Retinal pigment epithelial cell (primary cell): ENCODE results near the gene BCO2.

Source experiments
- DNase-seq: peaks from one replicate; pipeline ENCODE4 v3.0.0-alpha.2; 2010; ENCODE audit warnings: low read depth
- H3K4me3 ChIP-seq: 2 replicates; pipeline ENCODE4 v1.5.1; 2011; ENCODE audit warnings: mild to moderate bottlenecking, low read length, control low read depth, moderate library complexity
- TF ChIP-seq, protein P1 (sequence below): conservative IDR thresholded peaks from 2 replicates; pipeline ENCODE4 v1.5.1; 2011; ENCODE audit warnings: low read depth, low read length, control low read depth, inconsistent platforms

Gene BCO2

DNA sequence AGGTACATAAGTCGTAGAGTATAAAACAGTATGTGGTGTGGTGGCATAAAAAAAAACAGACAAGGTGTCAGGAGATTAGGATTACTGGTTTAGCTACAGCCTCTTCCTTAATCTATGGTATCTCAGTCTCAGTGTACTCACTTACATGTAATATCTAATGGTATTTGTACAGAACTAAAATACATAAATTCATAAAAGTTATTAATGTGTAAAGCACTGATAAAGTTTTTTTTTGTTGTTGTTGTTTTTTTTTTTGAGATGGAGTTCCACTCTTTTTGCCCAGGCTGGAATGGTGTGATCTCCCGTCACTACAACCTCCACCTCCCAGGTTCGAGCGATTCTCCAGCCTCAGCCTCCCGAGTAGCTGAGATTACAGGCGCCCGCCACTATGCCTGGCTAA lies 53.8 kb downstream of the BCO2 start:
- DNase-seq = no peak
- TF ChIP-seq, protein P1, sequence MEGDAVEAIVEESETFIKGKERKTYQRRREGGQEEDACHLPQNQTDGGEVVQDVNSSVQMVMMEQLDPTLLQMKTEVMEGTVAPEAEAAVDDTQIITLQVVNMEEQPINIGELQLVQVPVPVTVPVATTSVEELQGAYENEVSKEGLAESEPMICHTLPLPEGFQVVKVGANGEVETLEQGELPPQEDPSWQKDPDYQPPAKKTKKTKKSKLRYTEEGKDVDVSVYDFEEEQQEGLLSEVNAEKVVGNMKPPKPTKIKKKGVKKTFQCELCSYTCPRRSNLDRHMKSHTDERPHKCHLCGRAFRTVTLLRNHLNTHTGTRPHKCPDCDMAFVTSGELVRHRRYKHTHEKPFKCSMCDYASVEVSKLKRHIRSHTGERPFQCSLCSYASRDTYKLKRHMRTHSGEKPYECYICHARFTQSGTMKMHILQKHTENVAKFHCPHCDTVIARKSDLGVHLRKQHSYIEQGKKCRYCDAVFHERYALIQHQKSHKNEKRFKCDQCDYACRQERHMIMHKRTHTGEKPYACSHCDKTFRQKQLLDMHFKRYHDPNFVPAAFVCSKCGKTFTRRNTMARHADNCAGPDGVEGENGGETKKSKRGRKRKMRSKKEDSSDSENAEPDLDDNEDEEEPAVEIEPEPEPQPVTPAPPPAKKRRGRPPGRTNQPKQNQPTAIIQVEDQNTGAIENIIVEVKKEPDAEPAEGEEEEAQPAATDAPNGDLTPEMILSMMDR = no peak
- no peak overlapping the region for H3K4me3 ChIP-seq

- no peak for DNase-seq
- TF ChIP-seq, protein P1 = no peak
- H3K4me3 ChIP-seq = no peak overlapping the region
These were observed 54.6 kb downstream of the BCO2 start for GRCh38 chr11:112229746-112230433.

- no peak overlapping the region for H3K4me3 ChIP-seq
- TF ChIP-seq, protein P1 = no peak
- no peak for DNase-seq
These were observed 56.6 kb downstream of the BCO2 start for GRCh38 chr11:112231952-112232351.

- DNase-seq = no peak
- no peak overlapping the region for H3K4me3 ChIP-seq
- TF ChIP-seq, protein P1 = no peak
These were observed 60.6 kb downstream of the BCO2 start for GRCh38 chr11:112235750-112236390.

- no peak for DNase-seq
- no peak overlapping the region for H3K4me3 ChIP-seq
- TF ChIP-seq, protein P1 = no peak
These were observed 62.1 kb downstream of the BCO2 start for GRCh38 chr11:112237451-112237850.

DNA sequence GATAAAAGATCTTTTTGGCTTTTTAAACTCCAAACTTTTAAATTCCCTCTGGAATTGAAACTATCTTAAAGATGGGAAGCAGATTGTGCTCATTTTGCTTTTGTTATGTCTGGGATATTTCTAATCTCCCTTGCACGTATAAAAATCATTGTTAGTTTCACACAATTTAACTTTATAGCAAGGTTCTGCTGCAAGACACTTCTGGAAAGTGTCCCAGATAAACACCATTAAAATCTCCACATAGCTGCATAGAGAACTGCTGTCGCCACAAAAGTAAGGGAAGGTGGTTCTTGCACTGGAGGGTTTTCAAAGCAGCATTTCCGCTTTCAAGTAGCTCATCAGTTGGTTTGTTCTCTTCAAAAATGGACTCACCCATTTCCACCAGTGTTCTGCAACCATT lies 62.7 kb downstream of the BCO2 start:
- DNase-seq = no peak
- TF ChIP-seq, protein P1 = no peak

GRCh38 chr11:112241486-112241885 lies 66.2 kb downstream of the BCO2 start:
- DNase-seq = peak; percentile 64
- TF ChIP-seq, protein P1 = no peak
- no peak overlapping the region for H3K4me3 ChIP-seq

More for the DNA sequence above, 62.7 kb downstream of the BCO2 start:
- no peak overlapping the region for H3K4me3 ChIP-seq
